ENCODE measurements around the gene GAGE13. TPM values are rescaled to one million over a fixed set of nuclear protein-coding genes. Genes with fewer than 3 reads are reported as not detected.
"Not testable (repeated sequence)": the region's sequence is repeated elsewhere in the genome, so short reads cannot be mapped to it uniquely, and the experiment has no call there.

Gene GAGE13
- polyA plus RNA-seq, 4 donors: not detected

DNA sequence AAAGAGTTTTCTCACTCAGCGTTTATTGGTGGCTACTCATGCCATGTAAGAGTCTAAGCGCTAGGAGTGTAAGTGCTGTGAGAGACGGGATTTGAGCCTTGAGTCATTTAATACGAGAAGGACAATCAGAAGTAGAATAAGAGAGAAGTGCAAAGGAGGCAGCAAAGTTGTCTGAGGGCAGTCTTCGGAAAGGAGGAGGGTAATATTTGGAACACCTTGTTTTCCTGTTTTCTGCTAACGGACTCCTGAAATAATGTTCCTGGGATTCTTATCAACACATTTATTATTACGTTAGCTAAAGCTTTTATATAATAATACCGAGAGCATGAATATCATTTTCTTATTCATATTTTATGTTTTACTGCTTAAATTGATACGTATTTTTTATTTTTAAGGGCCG is 14.0 kb downstream of the GAGE13 start:
- H3K36me3 ChIP-seq (ENCODE audit: control insufficient read depth in 3 of 3, insufficient read depth in 2 of 3, low read depth in 1 of 3, low read length in 3 of 3); FAIRE-seq; H3K4me3 ChIP-seq (ENCODE audit: low read depth in 1 of 3, low read length in 3 of 3); H3K4me1 ChIP-seq (ENCODE audit: control insufficient read depth in 3 of 3, insufficient read depth in 2 of 3, low read depth in 1 of 3, low read length in 2 of 3); H3K9me3 ChIP-seq (ENCODE audit: control insufficient read depth in 2 of 2, insufficient read depth in 1 of 2, low read depth in 1 of 2, low read length in 1 of 2); H3K27ac ChIP-seq (ENCODE audit: low read depth in 1 of 3, low read length in 2 of 3); H3K27me3 ChIP-seq (ENCODE audit: control insufficient read depth in 3 of 3, insufficient read depth in 3 of 3, low read length in 3 of 3); DNase-seq: not testable (repeated sequence)
- 82 to 95% (median 86%) methylated on average over 5 to 6 of the region's 10 CpGs for WGBS, 3 donors

DNA sequence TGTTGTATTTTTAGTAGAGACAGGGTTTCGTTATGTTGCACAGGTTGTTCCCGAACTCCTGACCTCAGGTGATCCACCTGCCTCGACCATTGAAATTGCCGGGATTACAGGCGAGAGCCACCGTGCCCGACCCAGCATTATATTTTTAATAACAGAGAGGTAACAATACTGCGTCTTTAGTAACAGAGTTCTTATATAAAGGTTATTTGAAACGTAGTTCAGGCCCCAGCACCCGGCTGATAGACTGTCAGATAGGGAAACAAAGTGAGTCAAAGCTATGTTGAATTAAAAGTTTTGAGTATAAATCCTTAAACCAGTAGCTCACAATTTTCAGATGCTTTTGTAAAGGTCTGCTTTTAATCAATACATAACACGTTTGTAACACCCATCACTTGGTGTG is 14.8 kb downstream of the GAGE13 start:
- WGBS, 3 donors: 86 to 87% (median 86%) methylated on average over 7 of the region's 11 CpGs
- H3K36me3 ChIP-seq (ENCODE audit: control insufficient read depth in 3 of 3, insufficient read depth in 2 of 3, low read depth in 1 of 3, low read length in 3 of 3); H3K27ac ChIP-seq (ENCODE audit: low read depth in 1 of 3, low read length in 2 of 3); H3K9me3 ChIP-seq (ENCODE audit: control insufficient read depth in 2 of 2, insufficient read depth in 1 of 2, low read depth in 1 of 2, low read length in 1 of 2); H3K27me3 ChIP-seq (ENCODE audit: control insufficient read depth in 3 of 3, insufficient read depth in 3 of 3, low read length in 3 of 3); FAIRE-seq; H3K4me1 ChIP-seq (ENCODE audit: control insufficient read depth in 3 of 3, insufficient read depth in 2 of 3, low read depth in 1 of 3, low read length in 2 of 3); H3K4me3 ChIP-seq (ENCODE audit: low read depth in 1 of 3, low read length in 3 of 3); DNase-seq: not testable (repeated sequence)

Other genes with a start within 250 kb of the GAGE13 start
- gene GPKOW, start 207.8 kb upstream of the GAGE13 start, polyA plus RNA-seq: 10 to 100 TPM; 17.6 to 22.2 (median 19.6) TPM
- 1 to 10 TPM; 3.1 to 10.0 (median 6.4) TPM for gene MAGIX, start 168.8 kb upstream of the GAGE13 start, polyA plus RNA-seq
- gene PLP2, start 159.7 kb upstream of the GAGE13 start, polyA plus RNA-seq: 100 to 1,000 TPM in 2 of 4 donors, 10 to 100 TPM in 2; 47.6 to 189 (median 112) TPM
- 1 to 10 TPM; 3.6 to 6.8 (median 5.5) TPM for gene PRICKLE3, start 145.2 kb upstream of the GAGE13 start, polyA plus RNA-seq
- gene SYP, start 131.4 kb upstream of the GAGE13 start, polyA plus RNA-seq: 10 to 100 TPM in 1 of 4 donors, 1 to 10 TPM in 3; 2.2 to 33.5 (median 7.0) TPM
- 1 to 10 TPM in 1 of 4 donors, under 1 TPM in 3; 0.22 to 1.7 (median 0.31) TPM for gene CACNA1F, start 98.2 kb upstream of the GAGE13 start, polyA plus RNA-seq
- 10 to 100 TPM; 11.1 to 18.8 (median 12.4) TPM for gene CCDC22, start 96.1 kb upstream of the GAGE13 start, polyA plus RNA-seq
- under 1 TPM in 2 of 4 donors, not detected in 2; 0.31 to 0.47 TPM for gene FOXP3, start 66.9 kb upstream of the GAGE13 start, polyA plus RNA-seq
- 1 to 10 TPM in 3 of 4 donors, under 1 TPM in 1; 0.67 to 3.4 (median 2.3) TPM for gene PPP1R3F, start 61.8 kb upstream of the GAGE13 start, polyA plus RNA-seq
- not detected for gene GAGE10, start 27.9 kb upstream of the GAGE13 start, polyA plus RNA-seq
- gene GAGE12J, start 9.5 kb upstream of the GAGE13 start, polyA plus RNA-seq: not detected
- not detected for gene GAGE12C, start 200.6 kb downstream of the GAGE13 start, polyA plus RNA-seq
- gene GAGE12D, start 210.2 kb downstream of the GAGE13 start, polyA plus RNA-seq: not detected
- not detected for gene GAGE12E, start 219.7 kb downstream of the GAGE13 start, polyA plus RNA-seq
- not detected for gene GAGE12F, start 229.3 kb downstream of the GAGE13 start, polyA plus RNA-seq
- gene GAGE12G, start 238.8 kb downstream of the GAGE13 start, polyA plus RNA-seq: not detected
- gene GAGE12H, start 248.4 kb downstream of the GAGE13 start, polyA plus RNA-seq: not detected